H9 (cell line): Measurements from ENCODE around the gene CDH4. TPM values are rescaled to one million over a fixed set of nuclear protein-coding genes. Genes with fewer than 3 reads are reported as not detected.

Experiments used
- DNase-seq: peaks from one replicate; pipeline ENCODE4 v3.0.0-alpha.2; 2017
- H2AFZ ChIP-seq: one replicate; pipeline ENCODE4 v1.6.1; 2013; ENCODE audit warnings: mild to moderate bottlenecking, low read length, control low read depth, moderate library complexity
- H2AK5ac ChIP-seq: 2 replicates; pipeline ENCODE4 v1.6.1; 2013; ENCODE audit warnings: low read length, control low read depth, mixed read lengths; ENCODE audit not compliant: insufficient read length
- H2BK120ac ChIP-seq: one replicate; pipeline ENCODE4 v1.6.1; 2013; ENCODE audit warnings: low read depth, mild to moderate bottlenecking, low read length, control low read depth, inconsistent platforms; ENCODE audit not compliant: poor library complexity, severe bottlenecking
- H2BK12ac ChIP-seq: 2 replicates; pipeline ENCODE4 v1.6.1; 2013; ENCODE audit warnings: low read length, control low read depth, mixed read lengths, low read depth; ENCODE audit not compliant: insufficient read length
- H2BK15ac ChIP-seq: 2 replicates; pipeline ENCODE4 v1.6.1; 2013; ENCODE audit warnings: low read depth, low read length, control low read depth
- H2BK20ac ChIP-seq: one replicate; pipeline ENCODE4 v1.6.1; 2013; ENCODE audit warnings: low read depth, mild to moderate bottlenecking, low read length, control low read depth, inconsistent platforms; ENCODE audit not compliant: poor library complexity, severe bottlenecking
- H2BK5ac ChIP-seq: 2 replicates; pipeline ENCODE4 v1.6.1; 2013; ENCODE audit warnings: low read length, control low read depth, mixed read lengths; ENCODE audit not compliant: insufficient read length
- H3K14ac ChIP-seq: 2 replicates; pipeline ENCODE4 v1.6.1; 2013; ENCODE audit warnings: low read length, control low read depth; ENCODE audit not compliant: insufficient read depth
- H3K18ac ChIP-seq: 2 replicates; pipeline ENCODE4 v1.6.1; 2013; ENCODE audit warnings: low read depth, mild to moderate bottlenecking, mixed read lengths, low read length, control low read depth; ENCODE audit not compliant: insufficient read length
- H3K23ac ChIP-seq: 2 replicates; pipeline ENCODE4 v1.6.1; 2013; ENCODE audit warnings: low read length, control low read depth, mixed read lengths, low read depth; ENCODE audit not compliant: insufficient read length
- H3K23me2 ChIP-seq: 2 replicates; pipeline ENCODE4 v1.6.1; 2013; ENCODE audit warnings: low read depth, mild to moderate bottlenecking, mixed read lengths, low read length, control low read depth; ENCODE audit not compliant: insufficient read length, poor library complexity, severe bottlenecking
- H3K27ac ChIP-seq: 2 replicates; pipeline ENCODE4 v1.5.1; 2013; ENCODE audit warnings: low read length, control low read depth, mixed read lengths, low read depth; ENCODE audit not compliant: insufficient read length
- H3K27me3 ChIP-seq: 2 replicates; pipeline ENCODE4 v1.6.1; 2013; ENCODE audit warnings: low read length, control low read depth, inconsistent platforms; ENCODE audit not compliant: insufficient read depth
- H3K4ac ChIP-seq: 2 replicates; pipeline ENCODE4 v1.6.1; 2013; ENCODE audit warnings: low read depth, mild to moderate bottlenecking, control low read depth, inconsistent platforms, low read length, moderate library complexity
- H3K4me1 ChIP-seq: 2 replicates; pipeline ENCODE4 v1.6.1; 2013; ENCODE audit warnings: low read length, control low read depth, inconsistent platforms; ENCODE audit not compliant: insufficient read depth
- H3K4me2 ChIP-seq: 2 replicates; pipeline ENCODE4 v1.6.1; 2013; ENCODE audit warnings: low read length, control low read depth, mixed read lengths; ENCODE audit not compliant: insufficient read length, insufficient read depth
- H3K56ac ChIP-seq: 2 replicates; pipeline ENCODE4 v1.6.1; 2013; ENCODE audit warnings: low read depth, mild to moderate bottlenecking, mixed read lengths, low read length, control low read depth; ENCODE audit not compliant: insufficient read length
- H3K79me1 ChIP-seq: 2 replicates; pipeline ENCODE4 v1.6.1; 2013; ENCODE audit warnings: low read depth, mild to moderate bottlenecking, moderate library complexity, low read length, control low read depth, inconsistent platforms; ENCODE audit not compliant: insufficient read depth, poor library complexity, severe bottlenecking
- H3K79me2 ChIP-seq: 2 replicates; pipeline ENCODE4 v1.6.1; 2013; ENCODE audit warnings: low read length, control low read depth, inconsistent platforms; ENCODE audit not compliant: insufficient read depth
- H3K9ac ChIP-seq: 2 replicates; pipeline ENCODE4 v1.6.1; 2013; ENCODE audit warnings: low read length, control low read depth, mixed read lengths; ENCODE audit not compliant: insufficient read length; ENCODE audit errors: extremely low read depth
- H3K9me3 ChIP-seq: one replicate; pipeline ENCODE4 v1.6.1; 2013; ENCODE audit warnings: low read depth, low read length, inconsistent platforms; ENCODE audit not compliant: control insufficient read depth
- H3T11ph ChIP-seq: one replicate; pipeline ENCODE4 v1.6.1; 2013; ENCODE audit warnings: mild to moderate bottlenecking, low read length, control low read depth, inconsistent platforms
- H4K20me1 ChIP-seq: one replicate; pipeline ENCODE4 v1.6.1; 2013; ENCODE audit not compliant: control insufficient read depth, insufficient read length, insufficient read depth
- H4K5ac ChIP-seq: 2 replicates; pipeline ENCODE4 v1.6.1; 2013; ENCODE audit warnings: low read depth, mild to moderate bottlenecking, mixed read lengths, low read length, control low read depth; ENCODE audit not compliant: insufficient read length
- H4K8ac ChIP-seq: replicated peaks from 2 replicates; pipeline ENCODE4 v1.6.1; 2013; ENCODE audit warnings: low read length, control low read depth, mixed read lengths, low read depth; ENCODE audit not compliant: insufficient read length
- H4K91ac ChIP-seq: 2 replicates; pipeline ENCODE4 v1.6.1; 2013; ENCODE audit warnings: low read depth, mild to moderate bottlenecking, moderate library complexity, mixed read lengths, low read length, control low read depth; ENCODE audit not compliant: insufficient read length
- H3K27ac Mint-ChIP-seq, 3 experiments: 2 replicates in 2 of 3; 3 replicates in 1 of 3; pipeline ENCODE4 v1.8.0; 2020 to 2021; ENCODE audit warnings: mixed read lengths in 3 of 3, mild to moderate bottlenecking in 1 of 3, moderate library complexity in 1 of 3
- H3K27me3 Mint-ChIP-seq: 2 replicates; pipeline ENCODE4 v1.8.0; 2021; ENCODE audit warnings: low read depth, mild to moderate bottlenecking, moderate library complexity, mixed read lengths
- H3K36me3 Mint-ChIP-seq, 3 experiments: 2 replicates in 2 of 3; 3 replicates in 1 of 3; pipeline ENCODE4 v1.8.0; 2020 to 2021; ENCODE audit warnings: low read depth in 3 of 3, mixed read lengths in 3 of 3; ENCODE audit not compliant: insufficient read depth in 1 of 3
- H3K4me1 Mint-ChIP-seq, 2 experiments: 2 replicates each; pipeline ENCODE4 v1.8.0; 2020; ENCODE audit warnings: mixed read lengths in 2 of 2
- H3K4me3 Mint-ChIP-seq, 2 experiments: 2 replicates in 1 of 2; 3 replicates in 1 of 2; pipeline ENCODE4 v1.8.0; 2020 to 2021; ENCODE audit warnings: mild to moderate bottlenecking in 2 of 2, mixed read lengths in 2 of 2, moderate library complexity in 1 of 2
- H3K9me3 Mint-ChIP-seq, 2 experiments: 2 replicates in 1 of 2; 3 replicates in 1 of 2; pipeline ENCODE4 v1.8.0; 2020; ENCODE audit warnings: mild to moderate bottlenecking in 2 of 2, mixed read lengths in 2 of 2, moderate library complexity in 1 of 2
- WGBS: extraction: QIAGEN DNeasy Blood & Tissue Kit; methylation state at CpG from one replicate; pipeline ENCODE4 v1.1.7; 2013; ENCODE audit warnings: missing lambda C conversion rate, low lambda C conversion rate, mixed read lengths; ENCODE audit not compliant: insufficient read length; ENCODE audit errors: extremely low coverage; 5-methylcytosine and 5-hydroxymethylcytosine counted together
- total RNA-seq: library from RNA; stranded (reverse); gene quantifications from 2 replicates; pipeline ENCODE4 v1.2.1, GENCODE V29; 2021
- TF ChIP-seq, protein P1 (sequence below): fragments of 200-600 bp; sonication (generic); conservative IDR thresholded peaks from 3 replicates; pipeline ENCODE4 v1.8.0; 2021; ENCODE audit warnings: antibody characterized with exemption, mild to moderate bottlenecking

CDH4 gene
- total RNA-seq, 1 experiment from 2014 or later: 3.0 TPM

DNA sequence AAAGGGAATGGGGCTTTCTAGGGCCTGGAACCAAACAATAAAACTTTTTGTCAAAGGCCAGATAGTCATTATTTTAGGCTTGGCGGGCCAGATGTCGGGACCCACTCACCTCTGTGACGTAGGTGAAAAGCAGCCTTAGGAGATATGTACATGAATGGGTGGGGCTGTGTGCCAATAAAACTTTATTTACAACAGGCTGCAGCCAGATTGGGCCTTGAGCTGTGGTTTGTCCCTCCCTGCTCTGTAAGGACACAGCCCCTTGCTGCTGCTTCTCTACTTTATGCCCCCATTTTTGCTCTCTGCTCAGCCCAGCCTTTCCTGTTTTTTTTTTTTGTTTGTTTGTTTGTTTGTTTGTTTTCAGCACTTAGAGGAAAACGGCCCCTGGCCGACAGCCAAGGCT is 32.7 kb downstream of the CDH4 start:
- TF ChIP-seq, protein P1, sequence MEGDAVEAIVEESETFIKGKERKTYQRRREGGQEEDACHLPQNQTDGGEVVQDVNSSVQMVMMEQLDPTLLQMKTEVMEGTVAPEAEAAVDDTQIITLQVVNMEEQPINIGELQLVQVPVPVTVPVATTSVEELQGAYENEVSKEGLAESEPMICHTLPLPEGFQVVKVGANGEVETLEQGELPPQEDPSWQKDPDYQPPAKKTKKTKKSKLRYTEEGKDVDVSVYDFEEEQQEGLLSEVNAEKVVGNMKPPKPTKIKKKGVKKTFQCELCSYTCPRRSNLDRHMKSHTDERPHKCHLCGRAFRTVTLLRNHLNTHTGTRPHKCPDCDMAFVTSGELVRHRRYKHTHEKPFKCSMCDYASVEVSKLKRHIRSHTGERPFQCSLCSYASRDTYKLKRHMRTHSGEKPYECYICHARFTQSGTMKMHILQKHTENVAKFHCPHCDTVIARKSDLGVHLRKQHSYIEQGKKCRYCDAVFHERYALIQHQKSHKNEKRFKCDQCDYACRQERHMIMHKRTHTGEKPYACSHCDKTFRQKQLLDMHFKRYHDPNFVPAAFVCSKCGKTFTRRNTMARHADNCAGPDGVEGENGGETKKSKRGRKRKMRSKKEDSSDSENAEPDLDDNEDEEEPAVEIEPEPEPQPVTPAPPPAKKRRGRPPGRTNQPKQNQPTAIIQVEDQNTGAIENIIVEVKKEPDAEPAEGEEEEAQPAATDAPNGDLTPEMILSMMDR: no peak
- Mint-ChIP-seq H3K4me3 (no peak overlapping the region), H3K9me3 (peaks cover 8 to 13% of the 10 kb centered on the region in 2 experiments), H3K36me3 (peaks cover 2 to 6% (median 5%) of the 10 kb centered on the region in 3 experiments; a peak in 6 of 7 replicates), H3K27me3 (peaks cover 12% of the 10 kb centered on the region), H3K27ac (no peak overlapping the region; a peak in 1 of 7 replicates), H3K4me1 (peaks cover under 1 to 3% of the 10 kb centered on the region in 2 experiments; a peak in 1 of 4 replicates)
- no peaks in the 10 kb centered on the region for H3K9me3 ChIP-seq
- no peak overlapping the region for H3K23ac ChIP-seq
- H3K4ac ChIP-seq: no peak overlapping the region
- no peak overlapping the region for H2BK120ac ChIP-seq
- H4K5ac ChIP-seq: no peak overlapping the region
- no peak for DNase-seq
- no peaks in the 10 kb centered on the region for H3K79me2 ChIP-seq
- no peak overlapping the region for H3T11ph ChIP-seq
- H2BK15ac ChIP-seq: no peak overlapping the region
- H4K91ac ChIP-seq: no peak overlapping the region
- H3K79me1 ChIP-seq: no peaks in the 10 kb centered on the region
- H3K56ac ChIP-seq: no peak overlapping the region
- WGBS: no CpG with 5 or more reads among the region's 5 CpGs
- H4K8ac ChIP-seq: no peak overlapping the region
- H2BK20ac ChIP-seq: no peak overlapping the region
- no peak overlapping the region for H3K27ac ChIP-seq
- H2BK12ac ChIP-seq: no peak overlapping the region
- H3K27me3 ChIP-seq: peaks cover 3% of the 10 kb centered on the region
- no peak overlapping the region for H2BK5ac ChIP-seq
- H3K9ac ChIP-seq: no peak overlapping the region
- no peak overlapping the region for H3K14ac ChIP-seq
- no peaks in the 10 kb centered on the region for H3K23me2 ChIP-seq
- no peak overlapping the region for H2AFZ ChIP-seq
- H2AK5ac ChIP-seq: no peak overlapping the region
- no peaks in the 10 kb centered on the region for H3K4me1 ChIP-seq
- H3K18ac ChIP-seq: no peak overlapping the region
- no peak overlapping the region for H3K4me2 ChIP-seq
- no peaks in the 10 kb centered on the region for H4K20me1 ChIP-seq
